HG02885 (cell line): ENCODE data around the gene AFDN.

ENCODE experiments used
- ATAC-seq: cut with Tn5 transposase; IDR thresholded peaks from one replicate; pipeline ENCODE4 v1.9.1; 2021; ENCODE audit warnings: mild to moderate bottlenecking; ENCODE audit not compliant: unreplicated experiment, poor library complexity

The AFDN gene

DNA sequence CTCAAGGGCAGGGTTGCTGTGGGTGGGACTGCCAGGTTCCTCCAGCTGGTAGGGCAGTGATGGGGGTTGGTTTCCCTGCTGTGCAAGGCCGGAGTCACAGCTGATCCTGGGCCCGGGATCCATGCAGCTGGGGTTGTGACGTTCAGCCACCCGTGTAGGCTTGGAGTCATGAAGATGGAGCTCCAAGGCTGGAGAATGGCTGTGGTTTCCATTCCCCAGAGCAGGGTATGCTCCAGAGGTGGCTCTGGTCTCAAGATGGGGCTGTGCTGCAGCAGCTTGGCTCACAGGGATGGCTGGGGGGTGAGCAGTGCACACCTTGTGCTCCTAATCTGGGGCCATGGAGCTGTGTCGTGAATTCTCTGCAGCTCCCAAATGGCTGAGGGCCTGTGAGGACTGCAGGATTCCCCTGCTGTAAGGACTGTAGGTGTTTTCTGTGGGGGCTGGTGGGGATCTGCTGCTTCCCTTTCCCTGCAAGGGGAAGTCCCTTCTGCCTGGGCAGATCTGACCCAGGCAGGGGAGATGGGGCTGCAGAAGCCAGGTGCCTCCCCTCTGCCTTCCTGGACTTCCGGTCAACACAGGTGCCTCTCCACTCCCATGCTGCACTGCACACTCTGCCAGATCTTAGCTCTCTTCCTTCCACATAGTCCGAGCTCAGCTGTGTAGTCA is 186.7 kb downstream of the AFDN start:
- no peak for ATAC-seq

DNA sequence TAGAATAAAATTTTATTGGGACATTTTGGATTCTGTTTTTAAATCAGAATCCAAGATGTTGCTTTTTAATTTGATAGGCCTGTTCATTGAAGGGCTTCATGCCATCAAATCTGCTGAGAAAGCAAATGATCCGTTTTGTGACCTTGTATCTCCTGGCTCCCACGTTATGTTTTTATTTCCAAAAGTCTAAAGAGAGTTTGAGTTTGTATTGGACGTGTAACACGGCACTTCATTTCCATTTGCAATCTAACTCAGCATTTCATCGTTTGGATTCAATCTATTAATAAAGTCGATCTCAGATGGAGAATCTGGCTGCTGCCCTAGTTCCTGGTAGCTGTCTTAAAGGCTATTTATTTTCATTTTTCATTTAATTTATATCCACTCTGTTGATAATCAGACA is 187.7 kb downstream of the AFDN start:
- no peak for ATAC-seq

DNA sequence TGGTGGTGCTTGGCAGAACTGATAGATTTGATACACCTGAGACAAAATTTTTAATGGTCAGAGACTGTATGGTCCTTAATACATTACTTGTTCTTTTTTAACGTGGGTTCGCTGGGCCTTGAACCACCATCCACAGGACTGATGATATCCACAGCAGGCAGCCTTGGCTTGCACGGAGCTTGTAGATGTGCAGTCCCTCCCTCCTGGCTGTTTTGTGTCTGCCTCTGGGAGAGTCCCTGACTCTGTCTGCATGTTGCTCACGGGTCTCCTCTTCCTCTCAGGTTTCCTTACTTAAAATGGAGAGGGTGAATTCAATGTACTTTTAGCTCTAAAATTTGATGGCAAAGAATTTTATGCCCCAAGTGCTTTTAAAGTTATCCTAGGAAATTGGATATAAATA is 188.3 kb downstream of the AFDN start:
- ATAC-seq, result no peak

DNA sequence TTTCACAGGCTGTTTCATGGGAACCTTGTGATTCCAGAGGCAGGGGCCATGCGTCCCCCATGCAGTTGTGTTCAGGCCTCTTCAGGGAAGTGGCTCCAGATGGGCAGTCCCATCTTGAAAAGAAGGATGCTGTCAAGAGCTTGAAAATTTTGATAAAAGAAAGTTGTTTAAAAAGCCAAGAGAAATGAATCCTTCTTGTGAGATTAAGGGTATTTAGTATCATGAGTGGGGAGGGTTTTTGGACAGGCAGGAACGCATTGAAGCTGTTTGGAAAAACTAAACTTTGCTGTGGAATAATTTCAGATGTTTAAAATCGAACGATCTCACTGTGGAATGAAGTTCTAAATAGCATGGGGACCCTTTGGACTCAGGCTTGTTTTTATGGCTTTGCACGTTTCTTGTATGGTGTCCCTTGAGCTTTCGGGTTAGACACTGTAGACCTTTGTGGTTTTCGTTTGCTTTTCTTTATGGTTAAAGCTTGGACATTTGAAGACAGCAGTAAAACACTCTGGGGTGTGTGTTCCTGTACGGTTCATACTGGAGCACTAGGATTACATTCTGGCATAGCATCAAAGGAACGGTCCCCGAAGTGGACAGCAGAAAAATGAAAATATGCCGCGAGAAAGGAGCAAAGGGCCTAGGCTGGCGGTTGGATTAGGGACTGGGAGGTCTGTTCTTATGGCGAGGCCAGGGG is 188.9 kb downstream of the AFDN start:
- no peak for ATAC-seq

DNA sequence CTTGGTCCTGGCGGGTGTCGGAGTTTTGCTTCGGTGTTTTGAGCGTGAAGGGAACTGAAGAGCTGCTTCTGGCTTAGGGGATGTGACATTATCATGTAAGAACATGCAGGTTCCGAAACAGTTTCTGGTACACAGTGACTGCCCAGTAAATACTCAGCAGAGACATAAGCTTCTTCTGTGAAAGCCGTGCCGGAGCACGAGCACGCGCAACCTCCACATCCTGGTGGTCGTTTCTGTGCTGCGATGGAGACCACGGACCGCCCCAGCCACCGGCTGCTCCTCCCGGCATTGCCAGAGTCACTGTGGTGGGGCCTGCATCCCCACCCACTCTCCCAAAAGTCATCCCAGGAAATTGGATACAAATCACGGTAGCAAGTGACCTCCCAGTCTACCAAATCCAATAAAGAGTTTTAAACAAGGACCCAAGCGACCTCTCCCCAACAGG is 189.5 kb downstream of the AFDN start:
- ATAC-seq, result no peak

DNA sequence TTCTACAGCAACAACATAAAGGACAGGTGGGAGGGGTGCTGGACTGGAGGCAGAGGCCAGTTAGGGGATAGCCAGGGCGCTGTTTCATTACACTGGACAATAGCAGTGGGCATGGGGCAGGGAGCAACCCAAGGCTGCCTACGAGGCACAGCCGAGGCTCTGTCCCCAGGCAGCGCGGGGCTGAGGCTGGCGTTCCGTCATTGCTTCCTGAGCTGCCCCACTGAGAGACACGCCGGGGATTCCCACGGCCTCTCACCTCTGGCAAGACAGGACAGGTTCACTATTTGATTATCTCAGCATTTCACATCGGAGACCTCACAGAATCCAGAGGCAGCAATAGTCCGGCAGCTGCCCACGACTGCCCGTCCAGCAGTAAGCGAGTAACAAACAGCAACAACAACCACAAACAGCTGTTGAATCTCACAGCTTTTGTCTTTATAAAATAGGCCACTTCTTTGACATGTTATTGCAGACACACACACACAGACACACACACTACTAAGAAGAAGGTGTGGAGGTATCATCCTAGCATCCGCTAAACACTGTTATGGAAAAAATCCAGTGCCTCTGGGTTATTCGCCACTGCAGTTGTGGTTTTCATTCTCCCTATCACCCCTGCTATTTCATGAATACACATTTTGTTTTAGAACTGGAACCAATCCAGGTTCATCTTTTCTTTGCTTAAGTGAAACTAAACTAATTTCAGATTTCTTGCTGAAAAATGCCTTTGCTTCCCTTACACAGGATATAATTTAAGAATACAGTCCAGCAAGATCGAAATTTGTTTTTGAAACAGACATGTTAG is 190.2 kb downstream of the AFDN start:
- no peak for ATAC-seq

DNA sequence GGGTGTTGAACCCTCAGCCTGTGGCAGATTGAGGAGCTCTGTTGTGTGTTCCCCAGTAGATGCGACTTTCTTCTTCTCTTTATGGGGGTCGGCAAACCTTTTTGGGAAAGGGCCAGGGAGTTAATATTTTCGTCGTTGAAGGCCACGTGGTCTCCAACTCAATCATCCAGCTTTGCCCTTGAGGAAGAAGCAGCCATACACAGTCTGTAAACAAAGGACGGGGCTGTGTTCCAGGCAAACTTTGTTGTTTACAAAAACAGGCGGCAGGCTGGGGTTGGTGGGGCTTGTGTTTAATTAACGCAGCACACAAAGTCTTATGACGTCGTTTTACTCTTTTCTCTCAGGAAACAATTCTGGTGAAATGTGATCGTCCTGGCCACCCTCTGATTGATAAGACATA is 190.9 kb downstream of the AFDN start:
- no peak for ATAC-seq

DNA sequence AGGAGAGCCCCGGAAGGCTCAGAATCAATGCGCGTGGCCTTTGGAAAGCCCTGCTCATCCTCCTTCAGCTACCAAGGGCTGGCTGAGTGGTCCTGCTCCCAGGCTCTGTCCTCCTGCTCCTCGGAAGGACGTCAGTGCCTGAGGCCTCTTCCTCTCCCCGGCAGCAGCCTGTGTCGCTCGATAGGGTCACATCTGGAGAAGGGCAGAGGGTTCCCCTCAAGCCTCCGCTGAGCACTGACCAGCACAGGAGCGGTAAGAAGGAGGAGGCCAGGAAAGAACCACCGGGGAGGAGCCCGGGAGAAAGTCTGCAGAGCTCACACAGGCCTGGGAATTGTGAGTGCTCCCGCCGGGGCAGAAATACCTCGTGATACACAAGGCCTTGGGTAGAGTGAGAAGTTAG is 192.0 kb downstream of the AFDN start:
- no peak for ATAC-seq

DNA sequence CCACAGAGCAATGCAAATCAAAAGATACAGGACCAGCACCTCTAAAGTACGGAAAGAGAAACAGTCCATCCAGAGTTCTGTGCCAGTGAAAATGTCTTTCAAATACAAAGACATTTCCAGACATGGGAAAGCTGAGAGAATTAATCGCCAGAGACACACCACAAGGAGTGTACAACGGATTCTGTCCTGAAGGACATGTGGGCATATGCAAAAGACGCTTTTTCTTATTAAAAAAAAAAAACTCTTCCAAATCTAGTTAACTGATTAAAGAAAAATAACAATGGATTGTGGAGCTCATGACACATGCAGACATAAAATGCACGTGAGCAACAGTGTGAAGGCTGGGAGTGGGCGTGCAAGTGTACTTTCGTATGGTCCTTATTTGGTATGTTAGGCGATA is 193.5 kb downstream of the AFDN start:
- no peak for ATAC-seq

DNA sequence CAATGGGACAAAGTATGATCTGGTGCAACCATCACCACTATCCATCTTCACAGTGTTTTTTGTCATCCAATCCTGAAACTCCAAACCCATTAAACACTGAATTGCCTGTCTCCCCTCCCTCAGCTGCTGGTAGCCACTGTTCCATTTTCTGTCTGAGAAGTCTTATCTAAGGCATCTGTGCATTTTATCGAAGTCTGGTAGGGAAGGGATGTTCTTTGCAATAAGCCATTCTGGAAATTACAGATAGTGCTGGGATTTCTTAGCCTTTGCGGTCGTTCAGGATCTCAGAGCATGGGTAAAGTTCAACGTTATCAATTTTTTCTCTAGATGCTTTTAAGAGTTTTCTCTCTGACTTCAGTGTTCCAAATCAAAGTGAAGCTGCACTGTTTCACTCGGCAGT is 194.9 kb downstream of the AFDN start:
- ATAC-seq, result no peak
